GM23248 (cell line): ENCODE measurements around the gene PSMF1.

Experiments
- EZH2 ChIP-seq: fragments of 200-600 bp; sonication (generic); IDR thresholded peaks from 2 replicates; pipeline ENCODE4 v1.6.1; 2018; ENCODE audit warnings: antibody characterized with exemption, mild to moderate bottlenecking; ENCODE audit not compliant: insufficient read depth, poor library complexity, severe bottlenecking
- EZH2phosphoT487 ChIP-seq: fragments of 200-600 bp; sonication (generic); IDR thresholded peaks from 2 replicates; pipeline ENCODE4 v1.6.1; 2018; ENCODE audit warnings: antibody characterized with exemption, moderate library complexity, mild to moderate bottlenecking, low read depth; ENCODE audit not compliant: insufficient read depth

DNA sequence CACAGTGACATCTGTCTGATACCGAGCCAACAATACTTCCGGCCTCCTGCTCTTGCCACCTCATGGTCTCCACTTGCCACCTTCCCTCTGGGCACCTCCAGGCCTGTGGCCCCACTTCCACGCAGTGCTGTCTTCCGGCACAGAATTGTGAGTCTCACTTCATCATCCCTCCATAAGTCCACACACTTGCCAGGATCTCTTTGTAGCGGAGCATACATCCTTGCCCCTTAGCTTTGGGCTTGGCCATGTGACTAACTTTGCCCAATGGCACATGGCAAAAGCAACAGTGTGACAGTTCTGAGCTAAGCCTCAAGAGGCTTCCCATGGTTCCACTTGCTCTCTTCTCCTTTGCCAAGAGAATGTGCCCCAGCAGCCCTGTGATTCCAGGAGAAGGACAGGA is 80.3 kb downstream of the PSMF1 start:
- TF ChIP-seq EZH2: no peak
- no peak for TF ChIP-seq EZH2phosphoT487
